Common myeloid progenitor, CD34-positive (primary cell): ENCODE measurements around the gene NDC1. TPM values are rescaled to one million over a fixed set of nuclear protein-coding genes. Genes with fewer than 3 reads are reported as not detected.
"Not testable (repeated sequence)": the region's sequence is repeated elsewhere in the genome, so short reads cannot be mapped to it uniquely, and the experiment has no call there.

ENCODE experiments used
- CTCF ChIA-PET: fragments of 350-600 bp; sonication (Branson Sonifier 250); formaldehyde crosslinking; loops from one replicate; lab custom pipeline; 2021; ENCODE audit warnings: antibody characterized with exemption; lab: Charles Lee
- POLR2A ChIA-PET: fragments of 350-600 bp; sonication (Branson Sonifier 250); formaldehyde crosslinking; loops from one replicate; lab custom pipeline; 2021; ENCODE audit warnings: antibody characterized with exemption; lab: Charles Lee
- DNase-seq, 3 donors: peaks; one replicate each; pipeline versions ENCODE4 v3.0.0 to v3.0.0-alpha.2; 2013
- H3K27ac ChIP-seq, 2 experiments: 1 replicate in 1 of 2; 2 replicates in 1 of 2; pipeline ENCODE4 v1.7.0; 2013; ENCODE audit warnings: inconsistent platforms in 2 of 2, low read length in 2 of 2, mild to moderate bottlenecking in 2 of 2, low read depth in 1 of 2, moderate library complexity in 1 of 2; ENCODE audit not compliant: severe bottlenecking in 2 of 2, insufficient read depth in 1 of 2, poor library complexity in 1 of 2
- H3K27me3 ChIP-seq, 5 experiments: replicated peaks in 2 of 5; 1 replicate in 3 of 5; 2 replicates in 2 of 5; pipeline versions ENCODE4 v1.6.1 to v1.7.0; 2013; ENCODE audit warnings: low read length in 4 of 5, mild to moderate bottlenecking in 2 of 5, moderate library complexity in 2 of 5, inconsistent platforms in 1 of 5; ENCODE audit not compliant: insufficient read depth in 5 of 5, control insufficient read depth in 4 of 5
- H3K36me3 ChIP-seq, 4 experiments: 1 replicate in 2 of 4; 2 replicates in 2 of 4; pipeline versions ENCODE4 v1.6.1 to v1.7.0; 2013; ENCODE audit warnings: low read length in 3 of 4, control low read depth in 1 of 4, mild to moderate bottlenecking in 1 of 4; ENCODE audit not compliant: control insufficient read depth in 4 of 4, insufficient read depth in 4 of 4
- H3K4me1 ChIP-seq, 4 experiments: 1 replicate in 3 of 4; 2 replicates in 1 of 4; pipeline versions ENCODE4 v1.6.1 to v1.7.1; 2013; ENCODE audit warnings: low read length in 3 of 4, mild to moderate bottlenecking in 3 of 4, control low read depth in 1 of 4, inconsistent platforms in 1 of 4, moderate library complexity in 1 of 4; ENCODE audit not compliant: control insufficient read depth in 4 of 4, insufficient read depth in 4 of 4; ENCODE audit errors: control extremely low read depth in 1 of 4
- H3K4me3 ChIP-seq, 7 experiments: 1 replicate in 4 of 7; 2 replicates in 3 of 7; pipeline versions ENCODE4 v1.5.1 to v1.7.0; 2013; ENCODE audit warnings: mild to moderate bottlenecking in 7 of 7, low read length in 6 of 7, moderate library complexity in 6 of 7, inconsistent platforms in 2 of 7, low read depth in 2 of 7, control low read depth in 1 of 7; ENCODE audit not compliant: insufficient read depth in 4 of 7, control insufficient read depth in 1 of 7; ENCODE audit errors: extremely low read depth in 1 of 7
- H3K9me3 ChIP-seq, 5 experiments: 1 replicate in 4 of 5; 2 replicates in 1 of 5; pipeline versions ENCODE4 v1.6.1 to v1.7.1; 2013; ENCODE audit warnings: low read length in 4 of 5, mild to moderate bottlenecking in 2 of 5, inconsistent platforms in 1 of 5, low read depth in 1 of 5, moderate library complexity in 1 of 5; ENCODE audit not compliant: control insufficient read depth in 4 of 5, insufficient read depth in 2 of 5; ENCODE audit errors: control extremely low read depth in 1 of 5
- WGBS: methylation state at CpG from one replicate; pipeline ENCODE4 v1.1.5; 2013; ENCODE audit not compliant: insufficient coverage; 5-methylcytosine and 5-hydroxymethylcytosine counted together
- polyA plus RNA-seq: library from polyadenylated mRNA; unstranded; fragments of 120-200 nt; gene quantifications from one replicate; pipeline ENCODE4 v1.2.1, GENCODE V29; 2013

Gene NDC1, protein sequence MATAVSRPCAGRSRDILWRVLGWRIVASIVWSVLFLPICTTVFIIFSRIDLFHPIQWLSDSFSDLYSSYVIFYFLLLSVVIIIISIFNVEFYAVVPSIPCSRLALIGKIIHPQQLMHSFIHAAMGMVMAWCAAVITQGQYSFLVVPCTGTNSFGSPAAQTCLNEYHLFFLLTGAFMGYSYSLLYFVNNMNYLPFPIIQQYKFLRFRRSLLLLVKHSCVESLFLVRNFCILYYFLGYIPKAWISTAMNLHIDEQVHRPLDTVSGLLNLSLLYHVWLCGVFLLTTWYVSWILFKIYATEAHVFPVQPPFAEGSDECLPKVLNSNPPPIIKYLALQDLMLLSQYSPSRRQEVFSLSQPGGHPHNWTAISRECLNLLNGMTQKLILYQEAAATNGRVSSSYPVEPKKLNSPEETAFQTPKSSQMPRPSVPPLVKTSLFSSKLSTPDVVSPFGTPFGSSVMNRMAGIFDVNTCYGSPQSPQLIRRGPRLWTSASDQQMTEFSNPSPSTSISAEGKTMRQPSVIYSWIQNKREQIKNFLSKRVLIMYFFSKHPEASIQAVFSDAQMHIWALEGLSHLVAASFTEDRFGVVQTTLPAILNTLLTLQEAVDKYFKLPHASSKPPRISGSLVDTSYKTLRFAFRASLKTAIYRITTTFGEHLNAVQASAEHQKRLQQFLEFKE
- 12.8 TPM for polyA plus RNA-seq

DNA sequence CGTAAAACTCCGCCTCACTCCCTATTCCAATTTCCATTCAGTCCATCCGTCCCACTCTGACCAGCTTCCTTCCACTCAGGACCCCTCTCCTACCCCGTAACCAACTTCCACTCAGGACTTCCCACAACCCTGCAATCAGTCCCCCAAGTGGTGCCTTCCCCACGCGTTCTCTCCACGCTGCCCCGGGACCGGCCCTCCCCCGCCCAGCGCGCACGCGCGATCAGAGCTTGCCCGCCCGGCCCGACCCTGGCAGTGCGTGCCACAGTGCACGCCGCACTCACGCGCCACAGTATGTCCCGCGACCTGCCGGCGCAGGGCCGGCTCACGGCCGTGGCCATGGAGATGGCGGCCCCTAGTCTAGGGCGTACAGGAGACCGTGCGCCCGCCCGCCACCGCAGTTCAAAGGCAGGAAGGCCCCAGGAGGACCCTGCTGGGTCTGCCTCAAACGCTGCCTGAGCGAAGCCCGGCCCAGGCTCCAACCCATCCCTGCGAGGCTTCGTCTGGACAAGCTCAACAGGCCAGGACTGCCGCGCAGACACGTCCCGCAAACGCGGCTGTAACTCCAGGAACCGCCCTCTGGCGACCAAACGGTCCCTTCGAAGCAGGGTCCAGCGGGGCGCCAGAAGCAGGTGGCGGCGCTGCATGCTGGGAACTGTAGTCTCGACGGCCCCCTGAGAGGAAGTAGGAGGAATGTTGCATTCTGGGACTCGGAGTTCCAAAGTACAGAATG lies at the start of gene NDC1:
TSS of gene NDC1 (minus strand) at position 373 of the 730 bp plus-strand sequence. CDS start at position 338, 35 bp downstream.
- Histone ChIP-seq H3K36me3 (peaks cover 0 to 7% (median 0%) of the 10 kb centered on the region in 4 experiments), H3K27ac (peak within 1 kb of the TSS; percentile 98 to 99), H3K4me3 (peak within 1 kb of the TSS; percentile 87 to 99 (median 97)), H3K9me3 (no peaks in the 10 kb centered on the region), H3K27me3 (no peaks in the 10 kb centered on the region), H3K4me1 (peaks cover 0 to 15% (median 8%) of the 10 kb centered on the region in 4 experiments)
- ChIA-PET POLR2A (interaction anchor here (0.6 to 1.7 kb wide), 2 partner anchors 215 to 1516 kb away, joined by 3 read pairs; partner anchors contain the start of genes TCEANC2 and TMEM59), CTCF (interaction anchor here (1.4 kb wide), 1 partner anchor 14 kb away, joined by 5 read pairs; no protein-coding TSS in a partner anchor)
- under 1% methylated on average over 53 of the region's 59 CpGs for WGBS
- peak; percentile 93 to 96 (median 95) for DNase-seq

DNA sequence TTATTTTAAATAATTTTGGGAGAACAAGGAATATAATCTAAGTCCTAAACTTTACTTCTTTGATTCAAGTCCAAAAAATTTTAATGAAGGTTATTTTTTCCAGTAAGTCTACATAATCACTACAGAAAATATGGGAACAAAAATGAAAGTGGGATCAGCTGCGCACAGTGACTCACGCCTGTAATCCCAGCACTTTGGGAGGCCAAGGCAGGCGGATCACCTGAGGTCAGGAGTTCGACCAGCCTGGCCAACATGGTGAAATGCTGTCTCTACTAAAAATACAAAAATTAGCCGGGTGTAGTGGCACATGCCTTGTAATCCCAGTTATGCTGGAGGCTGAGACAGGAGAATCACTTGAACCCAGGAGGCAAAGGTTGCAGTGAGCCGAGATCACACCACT lies 45.5 kb upstream of the NDC1 start:
- WGBS: 96% methylated on average over 5 of the region's 6 CpGs
- POLR2A ChIA-PET, H3K4me1 ChIP-seq, H3K9me3 ChIP-seq, H3K27ac ChIP-seq, DNase-seq, H3K27me3 ChIP-seq, H3K4me3 ChIP-seq: not testable (repeated sequence)
- CTCF ChIA-PET: interaction anchor here (0.9 to 1.2 kb wide), 4 partner anchors 9 to 76 kb away, joined by 3 to 4 read pairs (median 4); no protein-coding TSS in a partner anchor
- peaks cover 0 to 27% (median 14%) of the 10 kb centered on the region in 4 experiments for H3K36me3 ChIP-seq

DNA sequence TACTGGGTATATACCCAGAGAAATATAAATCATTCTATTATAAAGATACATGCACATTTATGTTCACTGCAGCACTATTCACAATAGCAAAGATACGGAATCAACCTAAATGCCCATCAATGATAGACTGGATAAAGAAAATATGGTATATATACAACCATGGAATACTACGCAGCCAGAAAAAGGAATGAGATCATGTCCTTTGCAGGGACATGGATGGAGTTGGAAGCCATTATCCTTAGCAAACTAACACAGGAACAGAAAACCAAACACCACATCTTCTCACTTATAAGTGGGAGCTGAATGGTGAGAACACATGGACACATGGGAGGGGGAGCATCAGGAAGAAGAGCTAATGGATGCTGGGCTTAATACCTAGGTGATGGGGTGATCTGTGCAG lies 43.8 kb upstream of the NDC1 start:
- CTCF ChIA-PET: interaction anchor here (7.2 kb wide), 1 partner anchor 69 kb away, joined by 116 read pairs; no protein-coding TSS in a partner anchor
- H3K9me3 ChIP-seq, H3K4me1 ChIP-seq, DNase-seq, H3K4me3 ChIP-seq, H3K27me3 ChIP-seq, H3K27ac ChIP-seq, POLR2A ChIA-PET: not testable (repeated sequence)
- no CpG with 5 or more reads among the region's 2 CpGs for WGBS
- H3K36me3 ChIP-seq: peaks cover 7 to 35% (median 22%) of the 10 kb centered on the region in 4 experiments

DNA sequence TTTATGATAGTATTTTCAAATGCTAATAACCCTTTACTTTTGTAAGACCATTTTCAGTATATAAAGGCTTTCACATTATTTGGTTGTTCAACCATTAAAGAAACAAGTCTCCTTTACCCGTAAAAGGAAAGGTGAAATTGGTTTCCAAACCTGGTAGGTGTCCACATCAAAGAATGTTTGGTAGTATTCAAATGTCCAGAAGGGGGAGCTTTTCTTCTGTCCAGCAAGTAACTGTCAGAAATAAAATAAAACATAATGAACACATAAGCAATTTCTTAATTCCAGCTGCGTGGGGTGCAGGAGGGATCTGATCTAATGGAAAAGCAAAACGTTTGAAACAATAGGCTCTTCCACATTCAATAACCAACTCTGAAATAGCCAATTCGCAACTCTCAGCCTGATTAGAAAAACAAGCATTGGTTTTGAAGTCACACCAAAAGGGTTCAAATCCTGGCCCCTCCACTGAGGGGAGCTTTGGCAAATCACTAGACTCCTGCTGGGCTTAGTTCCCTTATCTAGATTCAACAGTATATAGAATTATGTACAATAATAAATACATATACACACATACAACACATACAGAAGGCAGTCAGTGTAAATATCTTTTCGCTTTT lies 40.5 kb upstream of the NDC1 start:
- POLR2A ChIA-PET: no interaction called here
- peak; percentile 59 to 78 (median 77) for DNase-seq
- H3K4me1 ChIP-seq: no peaks in the 10 kb centered on the region

GRCh38 chr1:53875150-53875549 lies 37.1 kb upstream of the NDC1 start:
- H3K27me3 ChIP-seq, POLR2A ChIA-PET, H3K4me3 ChIP-seq, H3K9me3 ChIP-seq, H3K4me1 ChIP-seq, H3K27ac ChIP-seq, DNase-seq: not testable (repeated sequence)
- 100% methylated on average over 1 of the region's 2 CpGs for WGBS
- H3K36me3 ChIP-seq: peaks cover 13 to 46% (median 32%) of the 10 kb centered on the region in 4 experiments
- CTCF ChIA-PET: interaction anchor here (2.6 to 7.2 kb wide), 3 partner anchors 14 to 85 kb away, joined by 17 to 116 read pairs (median 52); no protein-coding TSS in a partner anchor

More for the DNA sequence above, 40.5 kb upstream of the NDC1 start:
- CTCF ChIA-PET: interaction anchor here (0.9 to 7.2 kb wide), 22 partner anchors 9 to 936 kb away, joined by 3 to 116 read pairs (median 4); partner anchors contain the start of genes IFT25 and LRRC42
- Histone ChIP-seq H3K27me3 (no peaks in the 10 kb centered on the region), H3K9me3 (no peaks in the 10 kb centered on the region), H3K36me3 (peaks cover 10 to 43% (median 25%) of the 10 kb centered on the region in 4 experiments), H3K27ac (no peak overlapping the region), H3K4me3 (no peak overlapping the region)
- 100% methylated on average over 2 of the region's 5 CpGs for WGBS

DNA sequence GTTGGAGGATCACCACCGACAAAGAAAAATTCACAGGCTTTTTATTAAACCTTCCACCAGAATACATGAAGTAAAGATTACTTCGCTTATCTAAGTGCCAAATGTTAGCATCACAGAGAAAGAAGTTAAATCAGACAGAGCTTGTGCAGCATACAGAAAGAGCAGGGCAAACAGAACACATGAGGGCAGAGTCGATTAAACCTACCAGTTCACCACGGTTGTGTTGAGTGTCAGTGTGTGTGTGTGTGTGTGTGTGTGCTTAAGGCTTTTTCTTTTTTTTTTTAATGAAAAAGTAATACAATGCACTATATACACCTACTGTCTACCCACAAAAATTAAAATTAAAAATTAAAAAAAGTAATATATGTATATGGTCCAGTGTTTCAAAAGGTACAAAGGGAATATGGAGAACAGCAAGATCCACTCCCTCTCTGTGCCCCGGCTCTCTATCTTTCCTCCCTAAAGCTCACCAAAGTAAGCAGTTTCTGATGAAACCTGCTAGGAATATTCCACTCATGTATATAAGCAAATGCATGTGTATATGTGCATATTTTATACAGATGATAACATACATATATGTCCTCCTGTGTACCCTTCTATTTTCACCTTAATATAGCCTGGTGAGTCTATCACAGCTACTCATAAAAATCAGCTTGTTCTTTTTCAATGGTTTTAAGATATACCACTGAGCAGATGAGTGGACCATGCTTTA lies 33.8 kb upstream of the NDC1 start:
- WGBS: no CpG with 5 or more reads among the region's 5 CpGs

More for the DNA sequence above, 33.8 kb upstream of the NDC1 start:
- H3K27ac ChIP-seq: no peak overlapping the region
- no peak overlapping the region for H3K4me3 ChIP-seq
- H3K36me3 ChIP-seq: peaks cover 9 to 39% (median 24%) of the 10 kb centered on the region in 4 experiments
- ChIA-PET POLR2A (no interaction called here), CTCF (interaction anchor here (0.6 to 8.1 kb wide), 6 partner anchors 12 to 96 kb away, joined by 3 to 84 read pairs (median 10); no protein-coding TSS in a partner anchor)
- H3K9me3 ChIP-seq: no peaks in the 10 kb centered on the region
- H3K4me1 ChIP-seq: peaks cover 0 to 6% (median 4%) of the 10 kb centered on the region in 4 experiments
- DNase-seq: no peak
- H3K27me3 ChIP-seq: no peaks in the 10 kb centered on the region
